H9 (cell line): ENCODE data around the gene HMGB4. TPM values are rescaled to one million over a fixed set of nuclear protein-coding genes. Genes with fewer than 3 reads are reported as not detected.

Experiments used
- DNase-seq: peaks from one replicate; pipeline ENCODE4 v3.0.0-alpha.2; 2017
- H2AFZ ChIP-seq: one replicate; pipeline ENCODE4 v1.6.1; 2013; ENCODE audit warnings: mild to moderate bottlenecking, low read length, control low read depth, moderate library complexity
- H2AK5ac ChIP-seq: 2 replicates; pipeline ENCODE4 v1.6.1; 2013; ENCODE audit warnings: low read length, control low read depth, mixed read lengths; ENCODE audit not compliant: insufficient read length
- H2BK120ac ChIP-seq: one replicate; pipeline ENCODE4 v1.6.1; 2013; ENCODE audit warnings: low read depth, mild to moderate bottlenecking, low read length, control low read depth, inconsistent platforms; ENCODE audit not compliant: poor library complexity, severe bottlenecking
- H2BK12ac ChIP-seq: 2 replicates; pipeline ENCODE4 v1.6.1; 2013; ENCODE audit warnings: low read length, control low read depth, mixed read lengths, low read depth; ENCODE audit not compliant: insufficient read length
- H2BK15ac ChIP-seq: 2 replicates; pipeline ENCODE4 v1.6.1; 2013; ENCODE audit warnings: low read depth, low read length, control low read depth
- H2BK20ac ChIP-seq: one replicate; pipeline ENCODE4 v1.6.1; 2013; ENCODE audit warnings: low read depth, mild to moderate bottlenecking, low read length, control low read depth, inconsistent platforms; ENCODE audit not compliant: poor library complexity, severe bottlenecking
- H2BK5ac ChIP-seq: 2 replicates; pipeline ENCODE4 v1.6.1; 2013; ENCODE audit warnings: low read length, control low read depth, mixed read lengths; ENCODE audit not compliant: insufficient read length
- H3K14ac ChIP-seq: 2 replicates; pipeline ENCODE4 v1.6.1; 2013; ENCODE audit warnings: low read length, control low read depth; ENCODE audit not compliant: insufficient read depth
- H3K18ac ChIP-seq: 2 replicates; pipeline ENCODE4 v1.6.1; 2013; ENCODE audit warnings: low read depth, mild to moderate bottlenecking, mixed read lengths, low read length, control low read depth; ENCODE audit not compliant: insufficient read length
- H3K23ac ChIP-seq: 2 replicates; pipeline ENCODE4 v1.6.1; 2013; ENCODE audit warnings: low read length, control low read depth, mixed read lengths, low read depth; ENCODE audit not compliant: insufficient read length
- H3K23me2 ChIP-seq: 2 replicates; pipeline ENCODE4 v1.6.1; 2013; ENCODE audit warnings: low read depth, mild to moderate bottlenecking, mixed read lengths, low read length, control low read depth; ENCODE audit not compliant: insufficient read length, poor library complexity, severe bottlenecking
- H3K27ac ChIP-seq: 2 replicates; pipeline ENCODE4 v1.5.1; 2013; ENCODE audit warnings: low read length, control low read depth, mixed read lengths, low read depth; ENCODE audit not compliant: insufficient read length
- H3K27me3 ChIP-seq: 2 replicates; pipeline ENCODE4 v1.6.1; 2013; ENCODE audit warnings: low read length, control low read depth, inconsistent platforms; ENCODE audit not compliant: insufficient read depth
- H3K4ac ChIP-seq: 2 replicates; pipeline ENCODE4 v1.6.1; 2013; ENCODE audit warnings: low read depth, mild to moderate bottlenecking, control low read depth, inconsistent platforms, low read length, moderate library complexity
- H3K4me1 ChIP-seq: 2 replicates; pipeline ENCODE4 v1.6.1; 2013; ENCODE audit warnings: low read length, control low read depth, inconsistent platforms; ENCODE audit not compliant: insufficient read depth
- H3K4me2 ChIP-seq: 2 replicates; pipeline ENCODE4 v1.6.1; 2013; ENCODE audit warnings: low read length, control low read depth, mixed read lengths; ENCODE audit not compliant: insufficient read length, insufficient read depth
- H3K56ac ChIP-seq: 2 replicates; pipeline ENCODE4 v1.6.1; 2013; ENCODE audit warnings: low read depth, mild to moderate bottlenecking, mixed read lengths, low read length, control low read depth; ENCODE audit not compliant: insufficient read length
- H3K79me1 ChIP-seq: 2 replicates; pipeline ENCODE4 v1.6.1; 2013; ENCODE audit warnings: low read depth, mild to moderate bottlenecking, moderate library complexity, low read length, control low read depth, inconsistent platforms; ENCODE audit not compliant: insufficient read depth, poor library complexity, severe bottlenecking
- H3K79me2 ChIP-seq: 2 replicates; pipeline ENCODE4 v1.6.1; 2013; ENCODE audit warnings: low read length, control low read depth, inconsistent platforms; ENCODE audit not compliant: insufficient read depth
- H3K9ac ChIP-seq: 2 replicates; pipeline ENCODE4 v1.6.1; 2013; ENCODE audit warnings: low read length, control low read depth, mixed read lengths; ENCODE audit not compliant: insufficient read length; ENCODE audit errors: extremely low read depth
- H3K9me3 ChIP-seq: one replicate; pipeline ENCODE4 v1.6.1; 2013; ENCODE audit warnings: low read depth, low read length, inconsistent platforms; ENCODE audit not compliant: control insufficient read depth
- H3T11ph ChIP-seq: one replicate; pipeline ENCODE4 v1.6.1; 2013; ENCODE audit warnings: mild to moderate bottlenecking, low read length, control low read depth, inconsistent platforms
- H4K20me1 ChIP-seq: one replicate; pipeline ENCODE4 v1.6.1; 2013; ENCODE audit not compliant: control insufficient read depth, insufficient read length, insufficient read depth
- H4K5ac ChIP-seq: 2 replicates; pipeline ENCODE4 v1.6.1; 2013; ENCODE audit warnings: low read depth, mild to moderate bottlenecking, mixed read lengths, low read length, control low read depth; ENCODE audit not compliant: insufficient read length
- H4K8ac ChIP-seq: replicated peaks from 2 replicates; pipeline ENCODE4 v1.6.1; 2013; ENCODE audit warnings: low read length, control low read depth, mixed read lengths, low read depth; ENCODE audit not compliant: insufficient read length
- H4K91ac ChIP-seq: 2 replicates; pipeline ENCODE4 v1.6.1; 2013; ENCODE audit warnings: low read depth, mild to moderate bottlenecking, moderate library complexity, mixed read lengths, low read length, control low read depth; ENCODE audit not compliant: insufficient read length
- H3K27ac Mint-ChIP-seq, 3 experiments: 2 replicates in 2 of 3; 3 replicates in 1 of 3; pipeline ENCODE4 v1.8.0; 2020 to 2021; ENCODE audit warnings: mixed read lengths in 3 of 3, mild to moderate bottlenecking in 1 of 3, moderate library complexity in 1 of 3
- H3K27me3 Mint-ChIP-seq: 2 replicates; pipeline ENCODE4 v1.8.0; 2021; ENCODE audit warnings: low read depth, mild to moderate bottlenecking, moderate library complexity, mixed read lengths
- H3K36me3 Mint-ChIP-seq, 3 experiments: 2 replicates in 2 of 3; 3 replicates in 1 of 3; pipeline ENCODE4 v1.8.0; 2020 to 2021; ENCODE audit warnings: low read depth in 3 of 3, mixed read lengths in 3 of 3; ENCODE audit not compliant: insufficient read depth in 1 of 3
- H3K4me1 Mint-ChIP-seq, 2 experiments: 2 replicates each; pipeline ENCODE4 v1.8.0; 2020; ENCODE audit warnings: mixed read lengths in 2 of 2
- H3K4me3 Mint-ChIP-seq, 2 experiments: 2 replicates in 1 of 2; 3 replicates in 1 of 2; pipeline ENCODE4 v1.8.0; 2020 to 2021; ENCODE audit warnings: mild to moderate bottlenecking in 2 of 2, mixed read lengths in 2 of 2, moderate library complexity in 1 of 2
- H3K9me3 Mint-ChIP-seq, 2 experiments: 2 replicates in 1 of 2; 3 replicates in 1 of 2; pipeline ENCODE4 v1.8.0; 2020; ENCODE audit warnings: mild to moderate bottlenecking in 2 of 2, mixed read lengths in 2 of 2, moderate library complexity in 1 of 2
- WGBS: extraction: QIAGEN DNeasy Blood & Tissue Kit; methylation state at CpG from one replicate; pipeline ENCODE4 v1.1.7; 2013; ENCODE audit warnings: missing lambda C conversion rate, low lambda C conversion rate, mixed read lengths; ENCODE audit not compliant: insufficient read length; ENCODE audit errors: extremely low coverage; 5-methylcytosine and 5-hydroxymethylcytosine counted together
- total RNA-seq: library from RNA; stranded (reverse); gene quantifications from 2 replicates; pipeline ENCODE4 v1.2.1, GENCODE V29; 2021
- TF ChIP-seq, protein P1 (sequence below): fragments of 200-600 bp; sonication (generic); conservative IDR thresholded peaks from 3 replicates; pipeline ENCODE4 v1.8.0; 2021; ENCODE audit warnings: antibody characterized with exemption, mild to moderate bottlenecking

Gene HMGB4
- total RNA-seq, 1 experiment from 2014 or later, result not detected

DNA sequence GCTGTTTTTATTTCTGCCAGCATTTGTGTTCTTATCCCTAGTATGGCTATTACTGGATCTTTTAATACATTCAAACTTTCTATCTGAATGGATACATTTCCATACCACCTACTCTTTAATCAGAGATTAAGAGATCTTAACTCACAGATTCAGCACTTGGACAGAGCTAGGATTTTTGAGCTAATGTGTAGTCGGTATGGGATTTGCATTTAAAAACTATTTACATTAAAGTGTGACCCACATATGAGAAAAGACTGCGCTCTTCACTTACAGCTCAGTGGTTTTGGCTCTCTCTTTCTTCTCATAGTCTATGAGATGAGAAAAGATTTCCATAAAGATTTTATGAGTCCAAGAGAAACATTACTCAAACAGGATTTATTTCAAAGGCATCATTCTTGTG is 16.4 kb downstream of the HMGB4 start:
- Histone ChIP-seq H3K4me2 (no peak overlapping the region), H3K56ac (no peak overlapping the region), H2BK15ac (no peak overlapping the region), H3K9ac (no peak overlapping the region), H2BK120ac (no peak overlapping the region), H3K18ac (no peak overlapping the region), H3K14ac (no peak overlapping the region), H4K91ac (no peak overlapping the region), H3K27ac (no peak overlapping the region), H3K27me3 (no peaks in the 10 kb centered on the region), H3K4me1 (no peaks in the 10 kb centered on the region), H4K8ac (no peak overlapping the region), H3K9me3 (no peaks in the 10 kb centered on the region), H2AK5ac (no peak overlapping the region), H3K79me1 (no peaks in the 10 kb centered on the region), H2BK12ac (no peak overlapping the region), H3K79me2 (no peaks in the 10 kb centered on the region), H3K23ac (no peak overlapping the region), H3K4ac (no peak overlapping the region), H3K23me2 (no peaks in the 10 kb centered on the region), H4K20me1 (no peaks in the 10 kb centered on the region), H2BK20ac (no peak overlapping the region), H2BK5ac (no peak overlapping the region), H3T11ph (no peak overlapping the region), H4K5ac (no peak overlapping the region), H2AFZ (no peak overlapping the region)
- Mint-ChIP-seq H3K4me1 (no peaks in the 10 kb centered on the region), H3K9me3 (no peaks in the 10 kb centered on the region), H3K4me3 (no peak overlapping the region), H3K27ac (no peak overlapping the region), H3K27me3 (no peaks in the 10 kb centered on the region; the same call in 1 of the 2 replicates), H3K36me3 (no peaks in the 10 kb centered on the region; a peak in 2 of 7 replicates)
- WGBS, result no CpG with 5 or more reads among the region's 2 CpGs
- no peak for DNase-seq
- TF ChIP-seq, protein P1, sequence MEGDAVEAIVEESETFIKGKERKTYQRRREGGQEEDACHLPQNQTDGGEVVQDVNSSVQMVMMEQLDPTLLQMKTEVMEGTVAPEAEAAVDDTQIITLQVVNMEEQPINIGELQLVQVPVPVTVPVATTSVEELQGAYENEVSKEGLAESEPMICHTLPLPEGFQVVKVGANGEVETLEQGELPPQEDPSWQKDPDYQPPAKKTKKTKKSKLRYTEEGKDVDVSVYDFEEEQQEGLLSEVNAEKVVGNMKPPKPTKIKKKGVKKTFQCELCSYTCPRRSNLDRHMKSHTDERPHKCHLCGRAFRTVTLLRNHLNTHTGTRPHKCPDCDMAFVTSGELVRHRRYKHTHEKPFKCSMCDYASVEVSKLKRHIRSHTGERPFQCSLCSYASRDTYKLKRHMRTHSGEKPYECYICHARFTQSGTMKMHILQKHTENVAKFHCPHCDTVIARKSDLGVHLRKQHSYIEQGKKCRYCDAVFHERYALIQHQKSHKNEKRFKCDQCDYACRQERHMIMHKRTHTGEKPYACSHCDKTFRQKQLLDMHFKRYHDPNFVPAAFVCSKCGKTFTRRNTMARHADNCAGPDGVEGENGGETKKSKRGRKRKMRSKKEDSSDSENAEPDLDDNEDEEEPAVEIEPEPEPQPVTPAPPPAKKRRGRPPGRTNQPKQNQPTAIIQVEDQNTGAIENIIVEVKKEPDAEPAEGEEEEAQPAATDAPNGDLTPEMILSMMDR, result no peak
